HEK293 (cell line): ENCODE measurements around the gene EHD3.

Source experiments
- ATF2 ChIP-seq: fragments of 450-650 bp; formaldehyde crosslinking; IDR thresholded peaks from 2 replicates; pipeline ENCODE4 v1.5.1; 2016; ENCODE audit warnings: missing biosample characterization, missing genetic modification characterization, low read depth
- CTCF ChIP-seq: fragments of 450-650 bp; formaldehyde crosslinking; IDR thresholded peaks from 2 replicates; pipeline ENCODE4 v1.5.1; 2016; ENCODE audit warnings: missing biosample characterization, missing genetic modification characterization
- PBX3 ChIP-seq: sonication (generic); formaldehyde crosslinking; IDR thresholded peaks from 2 replicates; pipeline ENCODE4 v1.8.1; 2022; ENCODE audit warnings: mild to moderate bottlenecking, moderate library complexity, missing genetic modification reagents
- ZBTB10 ChIP-seq: fragments of 450-650 bp; formaldehyde crosslinking; IDR thresholded peaks from 2 replicates; pipeline ENCODE4 v1.5.1; 2016; ENCODE audit warnings: missing biosample characterization, missing genetic modification characterization
- ZBTB11 ChIP-seq: fragments of 450-650 bp; formaldehyde crosslinking; conservative IDR thresholded peaks from 2 replicates; pipeline ENCODE4 v1.5.1; 2016; ENCODE audit warnings: low read depth, missing biosample characterization, missing genetic modification characterization
- ZNF211 ChIP-seq: fragments of 450-650 bp; formaldehyde crosslinking; IDR thresholded peaks from 2 replicates; pipeline ENCODE4 v1.5.1; 2016; ENCODE audit warnings: low read depth, missing biosample characterization, missing genetic modification characterization
- ZNF707 ChIP-seq: fragments of 450-650 bp; formaldehyde crosslinking; IDR thresholded peaks from 2 replicates; pipeline ENCODE4 v1.5.1; 2016; ENCODE audit warnings: missing biosample characterization, missing genetic modification characterization

- TF ChIP-seq ZBTB10 (tag by site-specific recombination) (no peak), CTCF (tag by site-specific recombination) (no peak), ZNF211 (tag by site-specific recombination) (no peak), ATF2 (tag by site-specific recombination) (no peak), ZBTB11 (tag by site-specific recombination) (no peak), ZNF707 (tag by site-specific recombination) (no peak), PBX3 (no peak)
Measured at GRCh38 chr2:31202833-31203232, 31.1 kb upstream of the EHD3 start.
